Germinal center (tissue), 1 donor: ENCODE results near the gene DDC.
"Not testable (repeated sequence)": the region's sequence is repeated elsewhere in the genome, so short reads cannot be mapped to it uniquely, and the experiment has no call there.

Source experiments
- DNase-seq: peaks from one replicate; pipeline ENCODE4 v3.0.0; 2012; ENCODE audit warnings: mixed read lengths, low spot score

DDC gene

GRCh38 chr7:50554431-50555322, 10.5 kb downstream of the DDC start:
- no peak for DNase-seq

- no peak for DNase-seq
These were observed 11.2 kb downstream of the DDC start for GRCh38 chr7:50553973-50554372.

GRCh38 chr7:50552921-50553320, 12.3 kb downstream of the DDC start:
- no peak for DNase-seq

DNA sequence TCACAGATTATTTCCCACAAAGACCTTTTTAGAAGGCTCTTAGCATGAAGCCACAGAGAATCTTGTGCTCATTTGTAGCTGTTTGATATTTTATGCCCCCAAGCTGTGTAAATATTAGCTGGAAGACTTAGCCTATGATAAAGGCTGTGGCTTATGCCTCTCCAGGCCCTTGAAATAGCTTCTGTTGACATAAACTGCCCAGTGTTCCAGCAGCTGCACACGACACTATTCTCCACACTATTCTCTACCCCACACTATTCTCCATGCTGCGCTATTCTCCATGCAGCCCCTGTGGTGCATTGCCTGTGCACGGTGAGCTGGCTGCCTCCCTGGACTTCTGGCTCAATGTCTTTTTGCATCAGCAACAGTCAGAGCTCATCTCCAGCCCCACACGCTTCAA, 13.1 kb downstream of the DDC start:
- no peak for DNase-seq

DNA sequence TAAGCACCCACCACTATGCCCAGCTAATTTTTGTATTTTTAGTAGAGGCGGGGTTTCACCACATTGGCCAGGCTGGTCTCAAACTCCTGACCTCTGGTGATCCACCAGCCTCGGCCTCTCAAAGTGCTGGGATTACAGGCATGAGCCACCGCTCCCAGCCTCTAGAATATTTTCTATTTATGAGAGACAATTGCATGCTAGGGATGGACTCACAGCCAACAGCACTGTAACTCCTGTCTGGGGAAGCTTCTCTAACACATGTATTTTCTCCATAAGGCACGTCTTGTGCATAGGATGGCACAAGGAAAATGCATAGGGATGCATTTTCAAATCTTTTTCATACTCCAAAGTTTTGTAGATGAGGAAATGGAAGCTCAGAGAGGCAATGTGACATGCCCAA, 19.6 kb downstream of the DDC start:
- DNase-seq: not testable (repeated sequence)

- no peak for DNase-seq
These were observed 20.2 kb downstream of the DDC start for GRCh38 chr7:50544992-50545391.

- no peak for DNase-seq
These were observed 21.3 kb downstream of the DDC start for GRCh38 chr7:50543776-50544442.

DNA sequence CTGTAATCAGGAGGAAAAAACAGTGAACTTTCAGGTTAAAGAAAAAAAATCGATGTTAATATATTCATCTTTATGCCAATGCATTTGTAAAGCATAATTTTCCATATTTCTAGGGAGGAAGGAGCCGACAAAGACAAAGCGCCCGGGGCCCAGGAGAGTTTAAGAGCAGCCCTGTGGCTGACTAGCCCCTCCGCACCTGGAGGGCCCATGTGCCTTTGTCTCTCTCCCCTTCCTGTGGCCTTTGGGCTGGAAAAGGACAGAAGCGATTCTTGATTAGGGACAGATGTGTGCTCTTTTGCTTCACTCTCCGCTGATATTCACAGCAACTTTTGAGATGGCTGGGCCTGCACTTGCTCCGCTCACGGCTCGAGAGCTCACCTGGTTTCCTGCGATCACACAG, 23.1 kb downstream of the DDC start:
- DNase-seq: no peak

DNA sequence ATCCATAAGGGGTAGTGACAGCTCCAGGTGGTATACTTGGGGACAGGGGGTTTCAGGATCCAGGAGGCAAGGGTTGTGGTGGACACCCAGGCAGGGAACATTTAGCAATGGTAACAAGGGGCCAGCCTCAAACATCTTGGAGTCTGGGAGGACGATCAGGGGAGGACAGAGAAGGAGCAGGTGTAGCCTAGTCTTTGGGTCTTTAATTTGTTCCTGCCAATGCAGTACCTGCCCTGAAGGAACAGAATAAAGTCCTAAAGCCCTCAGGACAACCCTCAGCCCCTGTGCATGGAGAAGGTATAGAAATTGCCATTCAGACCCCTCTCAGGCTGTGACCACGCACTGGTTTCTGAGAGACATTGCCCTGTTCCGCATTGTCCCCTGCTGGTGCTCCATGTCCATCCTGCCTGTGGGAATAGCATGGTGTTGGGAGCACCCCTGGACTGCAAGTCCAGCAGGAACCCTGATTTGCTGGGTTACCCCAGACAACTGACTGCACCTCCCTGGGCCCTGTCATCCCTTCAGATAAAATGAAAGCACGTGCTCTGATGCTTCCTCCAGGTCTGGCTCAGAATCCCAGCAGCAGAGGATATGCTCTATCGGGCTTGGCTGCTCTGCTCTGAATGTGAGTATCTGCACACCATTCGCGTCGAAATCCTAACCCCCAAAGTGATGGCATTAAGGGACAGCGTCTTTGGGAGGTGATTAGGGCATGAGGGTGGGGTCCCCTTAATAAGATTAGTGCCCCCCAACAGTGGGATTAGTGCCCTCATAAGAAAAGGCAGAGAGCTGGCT, 24.2 kb downstream of the DDC start:
- DNase-seq: no peak

GRCh38 chr7:50539725-50540124, 25.5 kb downstream of the DDC start:
- DNase-seq: no peak

GRCh38 chr7:50538478-50538877, 26.7 kb downstream of the DDC start:
- DNase-seq: no peak

GRCh38 chr7:50537417-50537816, 27.8 kb downstream of the DDC start:
- DNase-seq: no peak

GRCh38 chr7:50535291-50535711, 29.9 kb downstream of the DDC start:
- not testable (repeated sequence) for DNase-seq

GRCh38 chr7:50534690-50535290, 30.4 kb downstream of the DDC start:
- DNase-seq: no peak

DNA sequence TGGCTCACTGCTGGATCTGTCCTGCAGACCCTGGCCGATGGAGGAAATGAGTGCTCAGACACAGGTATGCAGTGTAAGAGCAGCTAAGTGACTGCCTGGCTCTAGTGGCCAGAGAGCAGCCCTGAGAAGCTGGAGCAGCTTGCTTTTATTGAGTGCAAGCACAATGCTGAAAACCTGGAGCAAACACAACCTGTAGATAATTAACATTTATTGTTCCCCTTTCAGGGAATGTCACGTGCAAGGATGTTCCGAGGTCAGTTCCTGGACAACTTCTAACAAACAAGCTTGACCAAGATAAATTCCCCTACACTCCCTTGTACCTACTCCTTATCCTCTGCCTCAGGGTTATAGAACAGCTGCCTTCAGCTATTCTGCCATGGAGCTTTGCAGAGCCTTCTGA, 31.3 kb downstream of the DDC start:
- no peak for DNase-seq

DNA sequence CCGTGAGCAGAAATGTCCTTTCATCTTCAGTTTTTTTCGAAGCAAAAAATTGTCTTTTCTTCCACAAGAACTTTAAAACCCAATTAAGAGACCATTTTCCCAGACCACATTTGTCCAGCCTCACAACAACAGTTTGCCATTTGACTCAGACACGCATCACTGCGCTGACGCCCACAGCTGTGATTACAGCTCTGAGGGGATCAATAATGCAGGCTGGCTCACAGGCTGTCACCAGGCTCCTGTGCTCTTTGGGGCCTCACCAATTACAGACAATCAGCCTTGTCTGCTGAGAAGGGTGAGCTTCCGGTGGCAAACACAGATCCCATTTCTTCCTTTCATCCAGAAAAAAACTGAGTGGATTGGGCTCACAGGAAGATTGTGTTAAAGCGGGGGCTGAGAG, 33.3 kb downstream of the DDC start:
- DNase-seq: no peak

DNA sequence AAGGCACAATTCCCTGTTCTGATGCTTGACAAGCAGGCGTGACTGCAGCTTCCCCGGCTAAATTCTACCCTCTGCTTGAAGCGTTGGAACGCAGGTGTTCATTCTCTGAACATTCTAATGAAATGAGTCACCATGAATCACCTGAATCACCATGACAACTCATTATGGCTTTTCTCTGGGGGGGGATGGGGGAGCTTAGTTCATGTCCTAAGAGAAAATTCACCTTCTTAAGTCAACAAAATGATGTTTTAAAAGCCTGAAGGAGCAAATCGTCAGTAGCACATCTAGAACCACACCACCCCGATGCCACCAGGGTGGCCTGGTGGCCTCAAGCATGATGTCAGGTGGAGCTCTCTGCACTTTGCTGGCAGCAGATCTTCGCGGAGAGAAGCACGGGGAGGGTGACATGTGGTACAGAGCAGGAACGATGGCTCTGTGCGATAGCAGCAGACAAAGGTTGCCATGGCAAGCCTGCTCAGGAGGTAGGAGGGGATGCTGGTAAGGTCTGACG, 33.7 kb downstream of the DDC start:
- no peak for DNase-seq

DNA sequence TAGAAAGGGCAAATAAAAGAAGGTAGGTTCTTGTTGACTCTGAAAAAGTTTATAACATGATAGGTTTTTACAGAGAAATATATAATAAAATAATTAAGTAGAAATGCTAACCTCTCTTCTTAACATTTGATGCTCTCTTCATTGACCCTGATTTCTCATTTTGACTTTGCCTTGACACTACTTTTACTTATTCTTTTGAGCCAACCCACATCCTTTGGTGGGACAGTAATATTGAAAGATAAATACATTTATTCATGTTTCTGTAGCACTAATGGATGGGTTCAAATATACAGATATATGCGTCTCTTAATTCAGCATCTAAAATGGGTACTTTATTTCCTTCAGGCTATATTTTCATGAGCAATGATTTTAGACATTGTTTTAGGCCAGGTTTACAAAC, 34.4 kb downstream of the DDC start:
- DNase-seq: no peak

GRCh38 chr7:50529093-50529862, 35.9 kb downstream of the DDC start:
- no peak for DNase-seq

DNA sequence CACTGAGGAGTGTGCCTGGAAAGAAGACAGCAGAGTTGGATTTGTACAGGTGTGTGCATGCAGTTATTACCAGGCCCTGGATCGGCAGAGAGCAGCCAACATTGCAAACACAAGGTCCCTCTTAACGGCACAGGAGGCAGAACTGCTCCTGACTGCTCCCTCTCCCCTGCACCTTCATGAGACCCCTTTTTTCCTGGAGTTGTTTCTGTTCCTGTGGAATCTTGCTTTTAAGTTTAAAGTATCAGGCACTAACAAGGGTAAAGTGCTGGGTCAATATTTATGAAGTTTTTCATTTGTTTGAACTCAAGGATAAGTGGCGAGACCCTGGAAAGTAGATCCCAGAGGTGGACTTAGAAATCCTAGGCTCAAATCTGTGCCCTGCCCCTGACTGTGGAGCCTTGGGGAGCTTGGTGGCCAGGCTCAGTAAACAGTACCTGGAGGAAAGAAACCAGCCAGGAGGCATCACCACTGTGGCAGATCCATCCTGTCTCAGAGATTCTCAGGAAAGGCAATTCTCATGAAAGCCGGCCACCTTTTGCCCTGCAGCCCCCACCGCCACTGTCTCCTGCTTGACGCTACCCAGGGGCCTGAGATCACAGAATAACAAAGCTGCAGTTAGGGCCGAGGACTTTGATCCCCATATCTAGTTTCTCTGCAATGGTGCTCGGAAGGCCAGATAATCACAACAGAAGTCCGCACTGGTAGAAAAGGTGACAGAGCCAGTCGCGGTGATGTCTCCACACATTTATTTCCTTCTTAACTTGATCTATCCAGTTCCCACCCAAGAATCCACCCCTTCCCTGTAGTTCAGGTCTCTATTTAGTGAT, 36.7 kb downstream of the DDC start:
- DNase-seq: no peak
